Neuron (in vitro differentiated cells): ENCODE results near the gene NPAS2.

ENCODE experiments used
- H2AFZ ChIP-seq: one replicate; pipeline ENCODE4 v1.6.1; 2013; ENCODE audit warnings: low read depth, mild to moderate bottlenecking, inconsistent platforms, low read length, moderate library complexity
- H3K27me3 ChIP-seq: one replicate; pipeline ENCODE4 v1.6.1; 2013; ENCODE audit warnings: low read length; ENCODE audit not compliant: insufficient read depth
- H3K36me3 ChIP-seq: one replicate; pipeline ENCODE4 v1.6.1; 2013; ENCODE audit warnings: low read length; ENCODE audit not compliant: insufficient read depth
- H3K4me1 ChIP-seq: one replicate; pipeline ENCODE4 v1.6.1; 2013; ENCODE audit warnings: low read length; ENCODE audit not compliant: insufficient read depth
- H3K4me3 ChIP-seq: 2 replicates; pipeline ENCODE4 v1.5.1; 2013; ENCODE audit warnings: mild to moderate bottlenecking, low read length, moderate library complexity
- H3K9me3 ChIP-seq: one replicate; pipeline ENCODE4 v1.6.1; 2013; ENCODE audit warnings: low read length

The NPAS2 gene, protein sequence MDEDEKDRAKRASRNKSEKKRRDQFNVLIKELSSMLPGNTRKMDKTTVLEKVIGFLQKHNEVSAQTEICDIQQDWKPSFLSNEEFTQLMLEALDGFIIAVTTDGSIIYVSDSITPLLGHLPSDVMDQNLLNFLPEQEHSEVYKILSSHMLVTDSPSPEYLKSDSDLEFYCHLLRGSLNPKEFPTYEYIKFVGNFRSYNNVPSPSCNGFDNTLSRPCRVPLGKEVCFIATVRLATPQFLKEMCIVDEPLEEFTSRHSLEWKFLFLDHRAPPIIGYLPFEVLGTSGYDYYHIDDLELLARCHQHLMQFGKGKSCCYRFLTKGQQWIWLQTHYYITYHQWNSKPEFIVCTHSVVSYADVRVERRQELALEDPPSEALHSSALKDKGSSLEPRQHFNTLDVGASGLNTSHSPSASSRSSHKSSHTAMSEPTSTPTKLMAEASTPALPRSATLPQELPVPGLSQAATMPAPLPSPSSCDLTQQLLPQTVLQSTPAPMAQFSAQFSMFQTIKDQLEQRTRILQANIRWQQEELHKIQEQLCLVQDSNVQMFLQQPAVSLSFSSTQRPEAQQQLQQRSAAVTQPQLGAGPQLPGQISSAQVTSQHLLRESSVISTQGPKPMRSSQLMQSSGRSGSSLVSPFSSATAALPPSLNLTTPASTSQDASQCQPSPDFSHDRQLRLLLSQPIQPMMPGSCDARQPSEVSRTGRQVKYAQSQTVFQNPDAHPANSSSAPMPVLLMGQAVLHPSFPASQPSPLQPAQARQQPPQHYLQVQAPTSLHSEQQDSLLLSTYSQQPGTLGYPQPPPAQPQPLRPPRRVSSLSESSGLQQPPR

DNA sequence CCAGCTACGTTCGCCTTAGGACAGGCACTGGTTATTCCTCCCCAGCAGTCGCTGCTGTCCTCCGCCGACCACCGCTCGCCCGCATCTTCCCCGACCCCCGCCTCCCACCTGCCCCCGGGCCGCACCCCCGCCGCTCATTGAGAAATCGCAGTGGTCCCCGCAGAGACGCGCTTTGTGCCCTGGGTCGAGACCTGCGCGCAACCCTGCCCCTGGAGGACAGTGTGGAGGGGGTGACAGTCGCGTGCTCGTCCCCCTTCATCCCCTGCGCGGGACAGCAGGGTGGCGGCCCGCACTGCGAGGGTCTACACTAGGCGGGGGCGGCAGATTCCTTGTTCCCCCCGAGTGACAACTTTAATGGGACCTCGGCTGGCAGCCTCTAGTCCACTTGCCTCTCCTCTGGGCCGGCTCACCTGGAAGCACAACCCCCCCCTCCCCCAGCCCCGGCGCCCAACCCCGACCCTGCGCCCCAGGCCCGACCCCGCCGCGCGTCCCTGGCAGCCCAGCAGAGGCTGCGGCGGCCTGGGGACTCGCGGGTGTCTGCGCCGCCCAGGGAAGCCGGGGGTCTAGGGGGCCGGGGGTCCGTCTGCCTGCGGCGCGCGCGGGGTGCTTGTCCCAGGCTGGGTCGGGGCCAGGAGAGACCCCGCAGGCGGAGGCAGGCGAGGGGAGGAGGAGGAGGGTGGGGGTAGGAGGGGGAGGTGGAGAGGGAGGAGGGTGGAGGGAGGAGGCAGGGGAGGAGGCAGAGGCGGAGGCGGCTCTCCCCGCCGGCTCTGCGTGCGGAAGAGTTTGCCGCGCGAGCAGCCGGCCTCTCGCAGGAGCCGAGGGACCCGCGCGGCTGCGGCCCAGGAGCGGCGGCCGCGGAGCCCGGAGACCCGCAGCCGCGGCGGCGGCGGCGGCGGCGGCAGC is at the start of gene NPAS2:
TSS of gene NPAS2 (plus strand) at position 770 of the 903 bp plus-strand sequence. CDS start 84,616 bp downstream, outside the sequence.
- Histone ChIP-seq H3K4me1 (peaks cover 10% of the 10 kb centered on the region), H3K36me3 (no peaks in the 10 kb centered on the region), H3K27me3 (peaks cover 80% of the 10 kb centered on the region), H2AFZ (peak within 1 kb of the TSS; percentile 63), H3K4me3 (peak within 1 kb of the TSS; percentile 36), H3K9me3 (no peaks in the 10 kb centered on the region)

DNA sequence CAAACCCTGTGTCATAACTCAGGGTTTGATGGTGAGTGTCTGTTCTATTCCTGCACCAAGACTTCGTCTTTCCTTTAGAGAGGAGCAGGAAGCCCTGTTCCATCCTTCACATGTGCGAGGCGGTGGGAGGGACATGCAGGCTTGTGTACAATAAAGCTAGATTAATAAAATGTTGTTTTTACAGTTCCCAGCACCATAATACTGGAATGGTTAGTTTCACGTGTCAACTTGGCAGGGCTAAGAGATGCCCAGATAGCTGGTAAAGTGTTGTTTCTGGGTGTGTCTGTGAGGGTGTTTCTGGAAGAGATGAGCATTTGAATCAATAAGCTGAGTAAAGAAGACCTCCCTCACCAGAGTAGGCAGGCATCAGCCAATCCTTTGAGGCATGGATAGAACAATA is 48.8 kb upstream of the NPAS2 start:
- no peaks in the 10 kb centered on the region for H3K4me1 ChIP-seq
- no peaks in the 10 kb centered on the region for H3K9me3 ChIP-seq
- no peak overlapping the region for H3K4me3 ChIP-seq
- no peaks in the 10 kb centered on the region for H3K36me3 ChIP-seq
- H2AFZ ChIP-seq = no peak overlapping the region
- peaks cover 8% of the 10 kb centered on the region for H3K27me3 ChIP-seq

DNA sequence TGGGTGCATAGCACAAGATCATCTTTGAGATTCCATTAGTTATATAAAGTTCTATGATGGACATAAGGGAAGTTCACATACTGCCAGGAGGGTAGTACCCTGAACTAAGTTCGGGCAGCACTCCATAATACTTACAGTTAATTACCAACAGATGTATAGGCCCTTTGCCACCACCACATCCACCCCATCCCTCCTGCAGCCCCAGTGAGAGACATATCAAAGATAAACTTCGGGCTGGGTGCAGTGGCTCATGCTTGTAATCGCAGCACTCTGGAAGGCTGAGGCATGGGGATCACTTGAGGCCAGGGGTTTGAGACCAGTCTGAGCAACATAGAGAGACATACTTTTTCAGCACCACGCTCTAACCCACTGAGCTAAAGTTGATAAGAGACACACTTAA is 46.4 kb upstream of the NPAS2 start:
- H2AFZ ChIP-seq = no peak overlapping the region

DNA sequence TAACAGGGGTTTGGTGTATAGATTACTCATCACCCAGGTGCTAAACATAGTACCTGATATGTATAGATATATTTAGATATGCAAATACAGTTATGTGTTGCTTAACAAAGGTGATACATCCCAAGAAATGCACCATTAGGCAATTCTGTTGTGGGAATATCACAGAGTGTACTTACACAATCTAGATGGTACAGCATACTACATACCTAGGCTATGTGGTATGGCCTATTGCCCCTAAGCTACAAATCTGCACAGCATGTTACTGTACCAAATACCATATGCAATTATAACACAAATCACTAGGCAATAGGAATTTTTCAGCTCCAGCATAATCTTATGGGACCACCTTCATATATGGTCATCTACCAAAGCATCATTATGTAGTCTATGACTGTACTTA is 43.5 kb upstream of the NPAS2 start:
- H3K9me3 ChIP-seq = no peaks in the 10 kb centered on the region
- H2AFZ ChIP-seq = no peak overlapping the region
- H3K27me3 ChIP-seq = peaks cover 5% of the 10 kb centered on the region

More for the DNA sequence above, 46.4 kb upstream of the NPAS2 start:
- no peaks in the 10 kb centered on the region for H3K4me1 ChIP-seq
- no peaks in the 10 kb centered on the region for H3K36me3 ChIP-seq
- H3K27me3 ChIP-seq = peaks cover 8% of the 10 kb centered on the region
- no peak overlapping the region for H3K4me3 ChIP-seq
- H3K9me3 ChIP-seq = no peaks in the 10 kb centered on the region

DNA sequence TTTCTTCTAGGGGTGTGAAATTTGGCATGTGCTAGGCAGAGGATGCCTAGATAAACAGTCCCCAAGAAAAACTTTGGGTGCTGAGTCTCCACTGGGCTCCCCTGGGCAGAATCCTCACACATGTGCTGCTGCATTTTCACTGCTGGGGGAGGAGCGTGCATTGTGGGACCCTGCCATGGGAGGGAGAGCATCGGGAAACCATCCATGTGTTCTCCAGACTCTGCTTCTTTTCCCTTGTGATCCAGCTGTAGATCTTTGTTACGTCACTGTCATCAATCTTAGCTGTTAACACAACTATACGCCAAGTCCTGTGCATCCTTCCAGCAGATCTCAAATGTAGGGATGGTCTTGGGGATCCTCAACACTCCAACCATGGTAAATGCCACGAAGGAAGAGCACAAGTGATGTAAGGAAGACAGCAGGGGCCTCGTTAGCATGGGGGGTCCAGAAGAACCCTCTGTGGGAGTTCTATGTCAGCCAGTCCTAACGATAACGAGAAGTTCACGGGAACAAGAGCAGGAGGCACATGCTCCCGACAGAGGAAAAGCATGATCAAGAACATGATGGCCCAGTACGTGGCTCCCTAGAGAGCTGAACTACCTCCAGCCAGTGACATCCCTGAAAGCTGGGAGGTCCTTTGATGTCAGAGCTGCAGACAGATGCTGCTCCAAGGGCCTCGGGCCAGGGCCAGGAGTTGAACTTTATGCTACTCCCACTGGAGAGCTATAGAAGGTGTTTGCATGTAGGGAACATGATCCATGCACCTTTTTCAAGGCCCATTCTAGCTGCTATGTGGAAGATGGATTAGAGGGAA is 41.1 kb upstream of the NPAS2 start:
- Histone ChIP-seq H3K27me3 (peaks cover 5% of the 10 kb centered on the region), H2AFZ (no peak overlapping the region), H3K4me3 (no peak overlapping the region), H3K36me3 (no peaks in the 10 kb centered on the region), H3K4me1 (no peaks in the 10 kb centered on the region), H3K9me3 (no peaks in the 10 kb centered on the region)

More for the DNA sequence above, 43.5 kb upstream of the NPAS2 start:
- no peak overlapping the region for H3K4me3 ChIP-seq
- H3K36me3 ChIP-seq = no peaks in the 10 kb centered on the region
- H3K4me1 ChIP-seq = no peaks in the 10 kb centered on the region

DNA sequence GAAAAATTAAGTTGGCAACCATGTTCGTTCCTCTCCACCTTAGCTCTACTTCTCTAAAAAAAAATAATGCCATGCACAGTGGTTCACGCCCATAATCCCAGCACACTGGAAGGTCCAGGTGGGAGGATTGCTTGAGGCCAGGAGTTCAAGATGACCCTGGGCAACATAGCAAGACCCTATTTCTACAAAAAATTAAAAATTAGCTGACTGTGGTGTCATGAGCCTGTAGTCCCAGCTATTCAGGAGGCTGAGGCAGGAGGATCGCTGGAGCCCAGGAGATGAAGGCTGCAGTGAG is 40.1 kb upstream of the NPAS2 start:
- Histone ChIP-seq H3K9me3 (no peaks in the 10 kb centered on the region), H3K4me1 (no peaks in the 10 kb centered on the region), H2AFZ (no peak overlapping the region), H3K4me3 (no peak overlapping the region), H3K27me3 (peaks cover 2% of the 10 kb centered on the region), H3K36me3 (no peaks in the 10 kb centered on the region)

DNA sequence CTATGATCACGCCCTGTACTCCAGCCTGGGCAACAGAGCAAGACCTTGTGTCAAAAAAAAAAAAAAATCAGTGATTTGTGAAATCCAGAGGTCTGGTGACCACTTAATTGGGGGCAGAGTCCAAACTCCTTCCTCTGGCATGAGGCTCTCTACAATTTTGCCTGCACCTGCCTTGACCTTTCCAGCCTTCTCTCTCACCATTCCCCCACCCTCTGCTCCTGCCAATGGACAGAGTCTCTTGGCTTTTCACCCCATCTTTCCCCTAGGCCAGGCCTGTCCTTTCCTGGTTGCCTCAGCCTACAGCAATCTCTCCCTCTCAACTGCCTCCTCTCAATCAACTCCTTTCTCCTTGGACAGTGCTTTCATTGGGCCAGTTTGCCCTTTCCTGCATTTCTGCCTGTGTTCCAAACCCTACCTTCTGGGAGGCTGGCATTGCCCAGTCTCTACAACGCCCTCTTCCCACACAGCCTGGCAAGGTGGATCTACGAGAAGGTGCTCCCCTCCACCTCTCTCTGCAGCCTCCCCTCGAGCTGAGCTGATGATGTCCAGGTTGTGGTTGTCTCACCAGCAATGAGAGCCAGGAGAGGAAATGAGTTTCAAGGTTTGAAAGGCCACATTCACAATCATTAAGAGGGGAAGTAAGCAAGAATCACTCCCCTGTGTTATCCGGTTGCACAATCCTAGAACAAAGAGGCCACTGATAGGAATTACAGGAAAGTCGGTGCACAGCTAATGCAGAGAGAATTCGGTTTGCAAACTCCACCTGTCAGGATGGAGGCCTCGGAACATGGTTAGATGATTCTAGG is 39.5 kb upstream of the NPAS2 start:
- Histone ChIP-seq H3K27me3 (peaks cover 2% of the 10 kb centered on the region), H3K4me1 (no peaks in the 10 kb centered on the region), H3K4me3 (no peak overlapping the region), H2AFZ (no peak overlapping the region), H3K36me3 (no peaks in the 10 kb centered on the region), H3K9me3 (no peaks in the 10 kb centered on the region)

DNA sequence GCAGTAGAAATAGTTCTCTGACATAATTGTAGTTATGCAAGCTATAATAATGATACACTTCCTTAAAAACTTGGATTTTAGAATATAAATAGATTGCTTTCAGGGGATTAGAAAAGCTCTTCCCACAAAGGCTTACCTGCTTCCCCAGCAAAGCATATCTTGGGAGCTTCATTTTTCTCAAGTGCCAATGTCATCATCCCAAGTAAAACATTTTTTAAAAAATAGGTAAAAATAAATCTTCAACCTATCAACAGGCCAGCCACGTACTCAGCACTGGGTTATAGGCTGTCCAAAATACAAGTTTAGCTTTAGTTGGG is 39.0 kb upstream of the NPAS2 start:
- no peaks in the 10 kb centered on the region for H3K9me3 ChIP-seq
- H3K27me3 ChIP-seq = peaks cover 2% of the 10 kb centered on the region
- no peaks in the 10 kb centered on the region for H3K36me3 ChIP-seq
- H3K4me1 ChIP-seq = no peaks in the 10 kb centered on the region
- no peak overlapping the region for H3K4me3 ChIP-seq
- H2AFZ ChIP-seq = no peak overlapping the region

DNA sequence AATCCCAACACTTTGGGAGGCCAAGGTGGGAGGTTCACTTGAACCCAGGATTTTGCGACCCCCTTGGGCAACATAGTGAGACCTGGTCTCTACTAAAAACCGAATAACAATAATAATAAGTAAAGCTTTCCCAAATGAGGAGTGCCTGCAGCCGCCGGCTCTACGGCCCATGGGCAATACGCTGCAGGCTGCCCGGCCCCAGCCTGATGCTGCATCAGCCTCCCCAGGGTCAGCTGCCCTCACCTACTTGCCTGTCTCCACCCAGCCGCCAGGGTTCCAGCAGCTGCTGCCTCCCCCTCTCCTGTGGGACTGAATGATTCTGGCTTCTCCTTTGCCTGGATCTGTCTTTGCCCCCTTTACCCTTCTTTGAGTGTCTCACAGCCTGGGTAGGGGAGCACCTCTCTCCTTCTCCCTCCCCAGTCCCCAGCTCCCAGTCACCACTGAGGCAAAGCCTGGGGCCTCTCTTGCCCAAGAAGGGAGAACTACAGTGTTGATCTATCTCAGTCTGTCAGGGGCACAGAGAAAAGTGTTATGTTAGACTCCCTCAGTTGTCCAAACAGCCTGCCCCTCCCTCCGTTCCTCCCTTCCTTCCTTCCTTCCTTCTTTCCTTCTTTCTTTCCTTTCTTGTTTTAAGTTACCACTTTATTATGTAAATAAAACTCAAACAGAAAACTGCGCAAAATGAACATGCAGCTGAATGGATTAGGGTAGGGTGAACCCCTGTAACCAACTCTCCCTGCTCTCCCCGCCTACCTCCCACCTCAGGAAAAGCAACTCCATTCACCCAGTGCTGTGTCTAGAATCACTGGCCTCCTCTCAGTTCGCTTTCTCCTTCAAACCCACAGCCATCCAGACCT is 38.2 kb upstream of the NPAS2 start:
- Histone ChIP-seq H3K36me3 (no peaks in the 10 kb centered on the region), H3K4me1 (no peaks in the 10 kb centered on the region), H3K4me3 (no peak overlapping the region), H2AFZ (no peak overlapping the region), H3K9me3 (no peaks in the 10 kb centered on the region), H3K27me3 (peaks cover 2% of the 10 kb centered on the region)

DNA sequence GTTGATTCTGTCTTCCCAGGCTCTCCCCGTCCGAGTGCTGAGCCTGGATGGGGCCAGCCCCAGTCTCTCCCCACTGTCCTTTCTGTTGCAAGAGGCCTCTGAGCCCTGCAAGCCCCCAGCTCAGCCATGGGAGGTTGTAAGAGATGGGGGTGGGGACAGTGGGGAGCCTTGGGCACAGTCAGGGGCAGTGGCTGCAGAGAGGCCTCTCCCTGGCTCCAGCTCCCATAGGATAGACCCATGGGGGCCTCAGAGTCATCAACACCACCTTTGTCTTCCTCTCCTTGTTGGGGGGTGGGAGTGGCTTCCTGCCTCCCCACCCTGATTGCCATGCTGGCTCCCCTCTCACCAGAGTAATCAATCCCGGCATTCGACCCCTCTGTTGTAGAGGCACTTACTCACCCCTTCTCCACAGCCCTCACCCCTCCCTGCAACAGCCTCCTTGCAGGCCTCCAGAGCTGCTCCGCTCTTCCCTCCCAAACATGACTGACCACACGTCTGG is 37.5 kb upstream of the NPAS2 start:
- Histone ChIP-seq H3K4me3 (no peak overlapping the region), H2AFZ (no peak overlapping the region), H3K4me1 (no peaks in the 10 kb centered on the region), H3K9me3 (no peaks in the 10 kb centered on the region), H3K36me3 (no peaks in the 10 kb centered on the region), H3K27me3 (peaks cover 2% of the 10 kb centered on the region)

DNA sequence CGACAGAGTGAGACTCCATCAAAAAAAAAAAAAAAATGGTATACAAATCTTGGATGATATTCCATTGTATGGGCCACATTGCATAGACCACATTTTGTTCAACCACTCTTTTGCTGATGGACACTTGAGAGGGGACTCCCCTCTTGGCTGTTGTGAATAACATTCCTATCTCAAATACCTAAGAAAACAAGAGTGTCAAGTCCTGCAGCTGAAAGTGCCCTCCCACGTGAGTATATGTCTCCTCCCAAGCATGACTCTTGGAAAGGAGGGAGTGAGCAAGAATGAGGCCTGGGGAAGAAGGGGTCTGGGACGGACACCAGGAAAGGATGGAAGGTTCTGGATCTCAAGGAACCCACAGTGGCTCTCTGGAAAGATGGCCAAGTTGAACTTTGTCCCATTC is 36.0 kb upstream of the NPAS2 start:
- Histone ChIP-seq H3K27me3 (no peaks in the 10 kb centered on the region), H3K4me1 (no peaks in the 10 kb centered on the region), H3K4me3 (no peak overlapping the region), H3K9me3 (no peaks in the 10 kb centered on the region), H3K36me3 (no peaks in the 10 kb centered on the region), H2AFZ (no peak overlapping the region)
